KMS-11 (cell line): Measurements from ENCODE around the gene CAPN3.

Experiments used
- H2AFZ ChIP-seq: fragments of 200-600 bp; sonication (generic); 2 replicates; pipeline ENCODE4 v1.6.1; 2016; ENCODE audit warnings: antibody characterized with exemption, mixed run types, low read depth
- H3K27ac ChIP-seq: fragments of 200-600 bp; sonication (generic); 2 replicates; pipeline ENCODE4 v1.6.1; 2016; ENCODE audit warnings: mild to moderate bottlenecking, mixed run types
- H3K27me3 ChIP-seq: fragments of 200-600 bp; sonication (generic); 2 replicates; pipeline ENCODE4 v1.6.1; 2017; ENCODE audit warnings: mild to moderate bottlenecking, low read depth, mixed run types, moderate library complexity; ENCODE audit not compliant: insufficient read depth
- H3K36me3 ChIP-seq: fragments of 200-600 bp; sonication (generic); 2 replicates; pipeline ENCODE4 v1.6.1; 2017; ENCODE audit warnings: mild to moderate bottlenecking, mixed run types; ENCODE audit not compliant: insufficient read depth
- H3K4me1 ChIP-seq: fragments of 200-600 bp; sonication (generic); 2 replicates; pipeline ENCODE4 v1.6.1; 2016; ENCODE audit warnings: mild to moderate bottlenecking, low read depth, mixed run types; ENCODE audit not compliant: poor library complexity, severe bottlenecking
- H3K4me2 ChIP-seq: fragments of 200-600 bp; sonication (generic); 2 replicates; pipeline ENCODE4 v1.7.0; 2016; ENCODE audit warnings: mild to moderate bottlenecking, mixed run types
- H3K4me3 ChIP-seq: fragments of 200-600 bp; sonication (generic); IDR thresholded peaks from 2 replicates; pipeline ENCODE4 v1.6.1; 2017; ENCODE audit warnings: low read depth, low read length, mixed read lengths; ENCODE audit not compliant: insufficient read depth
- H3K79me2 ChIP-seq: fragments of 200-600 bp; sonication (generic); 2 replicates; pipeline ENCODE4 v1.6.1; 2016; ENCODE audit warnings: low read depth, mixed run types; ENCODE audit not compliant: insufficient read depth
- H3K9ac ChIP-seq: fragments of 200-600 bp; sonication (generic); 2 replicates; pipeline ENCODE4 v1.6.1; 2016; ENCODE audit warnings: mild to moderate bottlenecking, mixed run types
- H4K20me1 ChIP-seq: fragments of 200-600 bp; sonication (generic); 2 replicates; pipeline ENCODE4 v1.6.1; 2016; ENCODE audit warnings: mild to moderate bottlenecking, mixed run types; ENCODE audit not compliant: insufficient read depth
- CTCF ChIP-seq: fragments of 200-600 bp; sonication (generic); conservative IDR thresholded peaks from 2 replicates; pipeline ENCODE4 v1.6.1; 2017; ENCODE audit warnings: low read depth, mild to moderate bottlenecking, antibody characterized with exemption, low read length, moderate library complexity, mixed read lengths

The CAPN3 gene

DNA sequence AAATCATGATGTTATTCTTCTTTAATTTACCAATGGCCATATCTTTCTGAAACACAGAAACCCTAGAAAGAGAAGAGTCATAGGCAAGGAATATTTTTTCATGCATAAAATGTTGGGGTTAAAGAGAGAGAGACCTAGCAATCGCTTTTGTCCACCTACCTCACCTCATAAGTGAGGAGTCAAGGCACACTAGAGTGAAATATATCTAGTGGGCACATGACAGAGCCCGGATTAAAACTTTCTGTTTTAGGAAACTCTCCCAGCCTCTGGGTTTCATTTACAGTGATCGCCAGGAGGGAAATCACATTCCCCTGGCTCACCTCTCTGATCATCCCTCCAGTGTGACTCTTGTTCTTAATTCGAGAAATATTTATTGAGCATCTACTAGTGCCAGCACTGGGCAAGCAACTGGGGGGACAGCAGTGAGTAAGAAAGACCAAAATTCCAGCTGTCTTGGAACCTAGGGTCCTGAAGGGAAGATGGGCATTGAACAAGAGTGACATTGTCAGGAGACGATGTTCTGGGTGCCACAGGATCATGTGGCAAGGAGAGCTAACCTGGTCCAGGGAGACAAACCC is 1.3 kb downstream of the CAPN3 start:
- no peak overlapping the region for H3K4me2 ChIP-seq
- TF ChIP-seq CTCF = no peak
- H3K9ac ChIP-seq = no peak overlapping the region
- H2AFZ ChIP-seq = no peak overlapping the region
- H3K27ac ChIP-seq = no peak overlapping the region
- H3K36me3 ChIP-seq = no peaks in the 10 kb centered on the region
- H3K4me1 ChIP-seq = no peaks in the 10 kb centered on the region
- no peaks in the 10 kb centered on the region for H3K79me2 ChIP-seq
- H3K4me3 ChIP-seq = no peak overlapping the region
- H3K27me3 ChIP-seq = no peaks in the 10 kb centered on the region
- no peaks in the 10 kb centered on the region for H4K20me1 ChIP-seq

- no peak overlapping the region for H3K27ac ChIP-seq
- TF ChIP-seq CTCF = no peak
- no peaks in the 10 kb centered on the region for H3K4me1 ChIP-seq
- H3K9ac ChIP-seq = no peak overlapping the region
- no peaks in the 10 kb centered on the region for H3K79me2 ChIP-seq
- H3K36me3 ChIP-seq = no peaks in the 10 kb centered on the region
- no peak overlapping the region for H3K4me3 ChIP-seq
- no peak overlapping the region for H2AFZ ChIP-seq
- H3K27me3 ChIP-seq = no peaks in the 10 kb centered on the region
- H4K20me1 ChIP-seq = no peaks in the 10 kb centered on the region; the same call in 1 of the 2 replicates
- no peak overlapping the region for H3K4me2 ChIP-seq
Observed at GRCh38 chr15:42363487-42363886, 4.2 kb downstream of the CAPN3 start.

DNA sequence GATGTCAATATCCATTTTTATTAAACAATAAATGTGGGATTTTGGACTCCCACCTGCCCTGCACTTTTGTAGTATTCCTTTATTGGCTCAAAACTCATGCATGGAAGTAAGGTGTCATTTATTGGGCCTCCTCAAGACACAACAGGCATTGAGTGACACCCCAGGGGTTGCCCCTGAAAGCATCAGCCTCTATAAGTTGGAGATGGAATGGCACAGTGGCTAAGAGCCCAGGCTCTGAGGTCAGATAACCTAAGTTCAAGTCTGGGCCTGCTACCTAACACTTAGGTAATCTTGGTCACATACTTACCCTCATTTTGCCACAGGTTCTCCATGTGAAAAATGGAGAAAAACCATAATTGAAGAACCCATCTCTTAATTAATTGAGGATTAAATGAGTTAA is 4.6 kb downstream of the CAPN3 start:
- Histone ChIP-seq H3K9ac (no peak overlapping the region), H3K4me2 (no peak overlapping the region), H3K27me3 (no peaks in the 10 kb centered on the region), H3K4me1 (no peaks in the 10 kb centered on the region), H3K4me3 (no peak overlapping the region), H3K27ac (no peak overlapping the region), H4K20me1 (no peaks in the 10 kb centered on the region; the same call in 1 of the 2 replicates), H3K79me2 (no peaks in the 10 kb centered on the region), H3K36me3 (no peaks in the 10 kb centered on the region), H2AFZ (no peak overlapping the region)
- TF ChIP-seq CTCF = no peak

GRCh38 chr15:42364529-42364928 is 5.2 kb downstream of the CAPN3 start:
- Histone ChIP-seq H3K9ac (no peak overlapping the region), H3K27ac (no peak overlapping the region), H3K79me2 (no peaks in the 10 kb centered on the region), H2AFZ (no peak overlapping the region), H3K4me2 (no peak overlapping the region), H3K4me1 (no peaks in the 10 kb centered on the region), H3K4me3 (no peak overlapping the region), H3K36me3 (no peaks in the 10 kb centered on the region), H4K20me1 (no peaks in the 10 kb centered on the region; the same call in 1 of the 2 replicates), H3K27me3 (no peaks in the 10 kb centered on the region)
- TF ChIP-seq CTCF = no peak
